ENCODE data around the gene RUNX1. TPM values are rescaled to one million over a fixed set of nuclear protein-coding genes. Genes with fewer than 3 reads are reported as not detected.

The RUNX1 gene
- total RNA-seq, 1 donor = 40.9 TPM

- Histone ChIP-seq H3K4me1 (ENCODE audit: insufficient read depth, low read length) (peaks cover 10% of the 10 kb centered on the region), H3K9me3 (ENCODE audit: low read depth, low read length) (no peaks in the 10 kb centered on the region), H3K4me2 (ENCODE audit: insufficient read depth, low read length) (no peak overlapping the region), H2AFZ (ENCODE audit: low read length) (no peak overlapping the region), H3K79me2 (ENCODE audit: insufficient read depth, low read length) (peaks cover 9% of the 10 kb centered on the region), H3K4me3 (ENCODE audit: insufficient read depth, low read length) (no peak overlapping the region), H3K36me3 (ENCODE audit: insufficient read depth, low read length) (no peaks in the 10 kb centered on the region), H3K27me3 (ENCODE audit: insufficient read depth, low read length) (no peaks in the 10 kb centered on the region), H3K27ac (ENCODE audit: low read depth, low read length) (no peak overlapping the region), H4K20me1 (ENCODE audit: insufficient read depth, low read length) (peaks cover 9% of the 10 kb centered on the region)
- no peak for TF ChIP-seq CTCF (IDR thresholded peaks at IDR 0.05; ENCODE audit: extremely low read depth, low read depth, low read length)
- no peak for DNase-seq (ENCODE audit: insufficient read length, low spot score, missing footprints)
Measured at GRCh38 chr21:35006248-35006647, 42.9 kb downstream of the RUNX1 start.

GRCh38 chr21:35005560-35006224 is 43.4 kb downstream of the RUNX1 start:
- DNase-seq (ENCODE audit: insufficient read length, low spot score, missing footprints) = no peak
- H4K20me1 ChIP-seq (ENCODE audit: insufficient read depth, low read length) = peaks cover 9% of the 10 kb centered on the region
- TF ChIP-seq CTCF (IDR thresholded peaks at IDR 0.05; ENCODE audit: extremely low read depth, low read depth, low read length) = no peak
- no peaks in the 10 kb centered on the region for H3K36me3 ChIP-seq (ENCODE audit: insufficient read depth, low read length)
- no peak overlapping the region for H3K27ac ChIP-seq (ENCODE audit: low read depth, low read length)
- H3K79me2 ChIP-seq (ENCODE audit: insufficient read depth, low read length) = peaks cover 10% of the 10 kb centered on the region
- H3K4me3 ChIP-seq (ENCODE audit: insufficient read depth, low read length) = no peak overlapping the region
- H2AFZ ChIP-seq (ENCODE audit: low read length) = no peak overlapping the region
- no peak overlapping the region for H3K4me2 ChIP-seq (ENCODE audit: insufficient read depth, low read length)
- no peaks in the 10 kb centered on the region for H3K9me3 ChIP-seq (ENCODE audit: low read depth, low read length)
- H3K4me1 ChIP-seq (ENCODE audit: insufficient read depth, low read length) = peaks cover 10% of the 10 kb centered on the region
- no peaks in the 10 kb centered on the region for H3K27me3 ChIP-seq (ENCODE audit: insufficient read depth, low read length)

GRCh38 chr21:35005077-35005476 is 44.0 kb downstream of the RUNX1 start:
- Histone ChIP-seq H3K4me2 (ENCODE audit: insufficient read depth, low read length) (no peak overlapping the region), H3K27ac (ENCODE audit: low read depth, low read length) (no peak overlapping the region), H4K20me1 (ENCODE audit: insufficient read depth, low read length) (peaks cover 9% of the 10 kb centered on the region), H2AFZ (ENCODE audit: low read length) (no peak overlapping the region), H3K27me3 (ENCODE audit: insufficient read depth, low read length) (no peaks in the 10 kb centered on the region), H3K79me2 (ENCODE audit: insufficient read depth, low read length) (peaks cover 12% of the 10 kb centered on the region), H3K36me3 (ENCODE audit: insufficient read depth, low read length) (no peaks in the 10 kb centered on the region), H3K4me1 (ENCODE audit: insufficient read depth, low read length) (peaks cover 10% of the 10 kb centered on the region), H3K4me3 (ENCODE audit: insufficient read depth, low read length) (no peak overlapping the region), H3K9me3 (ENCODE audit: low read depth, low read length) (no peaks in the 10 kb centered on the region)
- DNase-seq (ENCODE audit: insufficient read length, low spot score, missing footprints) = no peak
- no peak for TF ChIP-seq CTCF (IDR thresholded peaks at IDR 0.05; ENCODE audit: extremely low read depth, low read depth, low read length)

GRCh38 chr21:35004314-35004713 is 44.8 kb downstream of the RUNX1 start:
- Histone ChIP-seq H3K79me2 (ENCODE audit: insufficient read depth, low read length) (peaks cover 12% of the 10 kb centered on the region), H4K20me1 (ENCODE audit: insufficient read depth, low read length) (peaks cover 9% of the 10 kb centered on the region), H2AFZ (ENCODE audit: low read length) (no peak overlapping the region), H3K4me2 (ENCODE audit: insufficient read depth, low read length) (no peak overlapping the region), H3K27ac (ENCODE audit: low read depth, low read length) (no peak overlapping the region), H3K4me3 (ENCODE audit: insufficient read depth, low read length) (no peak overlapping the region), H3K9me3 (ENCODE audit: low read depth, low read length) (no peaks in the 10 kb centered on the region), H3K36me3 (ENCODE audit: insufficient read depth, low read length) (no peaks in the 10 kb centered on the region), H3K4me1 (ENCODE audit: insufficient read depth, low read length) (peaks cover 11% of the 10 kb centered on the region), H3K27me3 (ENCODE audit: insufficient read depth, low read length) (no peaks in the 10 kb centered on the region)
- no peak for DNase-seq (ENCODE audit: insufficient read length, low spot score, missing footprints)
- TF ChIP-seq CTCF (IDR thresholded peaks at IDR 0.05; ENCODE audit: extremely low read depth, low read depth, low read length) = no peak

Data from osteoblast (primary cell).